NCI-H1436 (cell line): ENCODE results near the gene CABCOCO1.

Source experiments
- DNase-seq: peaks from one replicate; lab custom pipeline; 2025; lab: John Stamatoyannopoulos, UW

CABCOCO1 gene

GRCh38 chr10:61757525-61758397, 95.0 kb downstream of the CABCOCO1 start:
- no peak for DNase-seq

GRCh38 chr10:61758433-61758832, 95.7 kb downstream of the CABCOCO1 start:
- no peak for DNase-seq

DNA sequence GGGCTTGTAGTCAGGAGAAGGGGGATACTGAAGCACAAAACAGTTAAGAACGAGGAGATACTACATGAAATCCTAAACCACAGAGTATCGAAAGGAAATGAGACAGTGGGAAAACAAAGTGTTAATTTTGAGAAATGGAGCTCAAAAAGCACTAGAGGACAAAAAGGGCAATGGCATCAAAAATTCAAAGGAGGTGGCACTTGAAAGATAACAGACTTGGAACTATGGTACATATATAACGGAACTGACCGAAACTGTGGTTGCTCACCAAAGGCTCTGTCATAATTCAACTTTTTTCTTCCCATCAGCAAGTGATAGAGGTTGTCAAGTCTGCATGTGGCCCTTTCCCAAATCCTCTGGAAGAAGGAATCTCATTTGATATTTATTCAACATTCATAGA, 97.0 kb downstream of the CABCOCO1 start:
- DNase-seq: no peak

- no peak for DNase-seq
Observed at GRCh38 chr10:61760943-61761824, 98.5 kb downstream of the CABCOCO1 start.

DNA sequence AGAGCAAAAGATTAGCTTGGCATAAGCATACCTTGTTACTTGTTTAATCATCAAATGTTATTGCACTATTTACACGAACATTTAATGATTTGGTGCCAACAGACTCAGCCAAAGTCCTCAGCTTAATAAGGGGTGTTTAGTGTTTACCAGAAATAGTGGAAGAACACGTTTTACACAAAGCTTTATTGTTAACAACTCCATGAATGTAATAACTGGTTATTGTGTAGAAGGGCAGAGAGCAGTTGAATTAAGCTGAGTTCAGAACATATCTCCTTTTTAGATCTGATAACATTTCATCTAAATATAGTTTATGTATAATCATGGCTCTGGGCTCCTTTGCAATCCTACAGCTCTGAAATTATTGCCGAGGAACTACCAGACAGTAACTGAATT, 99.1 kb downstream of the CABCOCO1 start:
- no peak for DNase-seq

- DNase-seq: no peak
Observed at GRCh38 chr10:61763778-61764177, 101.0 kb downstream of the CABCOCO1 start.

- DNase-seq: no peak
Observed at GRCh38 chr10:61764486-61764885, 101.8 kb downstream of the CABCOCO1 start.

DNA sequence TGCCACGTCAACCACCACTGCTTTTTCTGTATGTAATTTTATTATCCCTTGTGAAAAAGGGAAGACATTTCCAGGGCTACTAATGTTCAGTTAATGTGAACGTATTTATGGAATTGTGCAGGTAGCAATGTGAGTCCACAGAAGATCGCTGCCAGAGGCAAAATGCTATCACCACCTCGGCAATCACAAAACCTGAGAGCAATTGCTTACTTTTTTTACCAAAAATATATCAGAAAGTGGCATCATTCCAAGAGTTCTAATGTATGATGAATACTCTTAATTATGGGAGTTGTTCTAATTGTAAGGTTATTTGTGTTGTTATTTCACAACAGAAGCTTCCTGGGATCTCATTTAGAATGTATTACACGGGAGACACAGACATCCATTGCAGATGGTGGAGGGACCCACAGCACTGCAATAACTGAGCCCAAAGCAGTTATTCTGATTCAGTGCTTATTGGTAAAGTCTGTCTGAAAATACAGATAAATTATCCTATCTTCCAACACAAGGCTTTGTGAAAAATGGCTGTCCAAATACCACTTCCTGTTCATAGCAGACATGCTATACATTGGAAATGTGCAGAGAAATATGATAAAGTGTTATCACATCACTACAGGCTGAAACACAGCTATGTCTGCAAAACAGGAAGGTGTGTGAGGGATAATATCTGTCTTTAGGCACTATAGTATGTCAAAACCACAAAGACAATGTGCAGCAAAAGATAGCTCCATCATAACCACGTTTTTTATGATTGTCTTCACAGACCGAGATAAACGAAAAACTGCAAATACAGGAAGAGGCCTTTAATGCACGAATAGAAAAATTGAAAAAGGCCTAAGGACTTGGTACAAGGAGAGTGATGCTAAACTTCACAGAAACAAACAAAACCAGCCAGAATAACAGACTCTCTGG, 102.7 kb downstream of the CABCOCO1 start:
- DNase-seq: no peak

GRCh38 chr10:61766927-61767326, 104.2 kb downstream of the CABCOCO1 start:
- DNase-seq: no peak

- DNase-seq: no peak
Observed at GRCh38 chr10:61774031-61774430, 111.3 kb downstream of the CABCOCO1 start.

DNA sequence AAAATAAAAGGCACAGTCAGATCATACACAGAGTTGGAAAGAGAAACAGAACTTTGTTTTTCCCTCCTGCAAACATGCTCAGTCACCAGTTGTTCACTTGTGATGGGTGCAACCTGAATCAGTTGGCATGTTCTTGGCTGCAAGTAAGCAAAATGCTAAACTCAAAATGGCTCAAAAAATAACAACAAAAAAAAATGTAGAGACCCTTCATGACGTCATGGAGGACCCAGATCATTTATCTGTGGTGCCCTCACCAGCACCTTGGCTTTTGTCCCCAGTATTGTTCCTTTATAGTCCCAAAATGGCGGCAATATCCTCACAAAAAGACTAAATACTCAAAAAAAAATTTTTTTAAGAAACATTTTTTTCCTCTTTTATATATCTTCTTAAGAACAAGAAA, 112.4 kb downstream of the CABCOCO1 start:
- no peak for DNase-seq

DNA sequence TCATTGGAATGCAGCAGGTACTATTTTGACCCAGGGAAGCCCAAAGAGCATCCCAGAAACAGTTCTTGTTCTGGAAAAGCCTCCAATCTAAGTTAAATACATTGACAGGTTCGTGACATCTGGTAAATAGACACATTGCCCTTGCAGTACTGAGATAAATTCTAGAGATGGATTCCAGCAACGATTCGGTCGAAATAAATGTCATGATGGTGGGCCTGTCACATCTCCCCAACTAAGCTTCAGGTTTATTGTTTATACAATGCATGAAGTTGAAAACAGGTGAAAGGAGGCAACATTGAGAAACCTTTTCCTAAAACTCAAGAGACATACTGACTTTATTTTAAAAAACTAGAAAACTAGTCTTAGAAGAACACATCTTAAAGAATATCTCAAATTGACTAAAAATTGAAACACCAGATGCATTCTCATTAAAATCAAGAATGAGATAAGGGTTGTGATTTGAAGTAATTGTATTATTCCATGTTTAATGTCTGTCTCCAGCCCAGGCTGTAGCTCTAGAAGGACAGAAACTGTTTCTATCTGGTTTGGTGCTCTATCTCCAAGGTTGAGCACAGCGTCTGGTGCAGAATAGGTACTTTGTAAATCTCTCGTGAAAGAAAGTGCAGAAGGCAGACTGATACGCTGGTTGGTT, 114.0 kb downstream of the CABCOCO1 start:
- no peak for DNase-seq

GRCh38 chr10:61778137-61778536, 115.4 kb downstream of the CABCOCO1 start:
- DNase-seq: no peak

GRCh38 chr10:61779276-61779675, 116.5 kb downstream of the CABCOCO1 start:
- DNase-seq: no peak

DNA sequence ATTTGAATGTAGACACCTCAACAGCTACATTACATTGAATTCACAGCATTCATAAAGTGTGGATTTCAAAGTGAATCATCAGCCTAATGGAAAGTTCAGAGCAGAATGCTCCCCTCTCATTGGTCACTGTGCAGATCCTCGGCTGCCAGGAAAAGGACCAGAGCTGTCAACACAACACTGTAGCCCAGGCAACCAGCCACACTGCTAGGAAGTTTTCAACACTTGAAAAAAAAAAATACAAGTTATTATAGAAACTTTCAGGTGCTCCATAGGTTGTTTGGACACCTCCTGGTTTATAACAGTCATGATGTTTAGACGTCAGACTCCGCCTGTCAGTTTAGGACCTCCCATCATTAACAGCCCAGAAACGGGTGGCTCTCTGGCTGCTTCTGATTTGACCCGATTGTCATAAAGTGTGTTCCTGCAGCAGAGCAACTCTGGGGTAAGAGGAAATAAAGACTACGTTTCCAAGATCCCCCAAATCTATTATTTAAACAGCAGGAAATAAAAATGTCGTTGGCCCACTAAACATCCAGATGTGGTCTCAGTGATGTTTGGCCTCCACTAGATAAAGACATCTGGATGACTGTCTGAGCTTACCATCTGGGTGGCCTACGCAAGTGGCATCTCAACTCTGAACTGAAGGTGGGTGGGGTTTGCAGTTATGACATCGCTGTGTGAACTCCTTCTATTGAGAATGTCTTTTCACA, 117.4 kb downstream of the CABCOCO1 start:
- DNase-seq: no peak

DNA sequence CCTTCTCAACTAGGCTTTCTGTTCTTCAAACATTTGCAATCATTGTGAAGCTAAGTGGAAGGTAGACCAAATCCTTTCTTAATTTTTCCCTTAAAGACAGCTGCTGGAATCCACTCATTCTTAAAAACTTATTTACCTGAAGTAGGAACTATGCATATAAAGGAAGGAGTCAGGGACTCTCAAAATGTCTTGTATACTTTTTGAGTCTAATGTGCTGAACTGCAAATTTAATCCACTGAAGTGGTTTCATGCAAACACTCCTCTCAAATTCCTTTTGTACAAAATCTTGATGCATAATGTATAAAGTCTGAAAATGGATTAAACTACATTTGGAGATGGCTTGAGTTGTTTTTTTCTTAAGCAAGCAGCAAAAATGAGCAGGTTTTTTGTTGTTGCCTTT, 118.0 kb downstream of the CABCOCO1 start:
- DNase-seq: no peak

DNA sequence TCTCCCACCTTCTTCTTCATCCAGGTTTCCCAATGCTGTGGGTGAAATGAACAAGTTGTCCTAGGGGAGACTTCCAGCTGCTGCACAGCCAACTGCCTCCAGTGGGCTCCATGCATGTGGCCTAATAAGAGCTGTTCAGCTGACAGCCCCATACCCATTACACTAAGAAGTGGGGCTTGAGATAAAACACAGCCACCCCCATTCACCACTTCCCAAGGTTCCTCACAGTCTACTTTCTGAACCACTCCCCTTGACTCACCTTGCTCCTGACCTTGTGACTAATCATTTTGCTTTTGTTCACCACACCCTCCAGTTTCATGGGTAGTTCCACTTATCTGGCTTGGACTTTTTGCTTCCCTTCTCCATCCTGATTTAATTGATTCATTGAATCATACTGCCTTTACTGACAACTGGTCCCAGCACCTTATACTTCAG, 119.3 kb downstream of the CABCOCO1 start:
- DNase-seq: no peak

- no peak for DNase-seq
Observed at GRCh38 chr10:61784354-61785133, 121.8 kb downstream of the CABCOCO1 start.

- no peak for DNase-seq
Observed at GRCh38 chr10:61785473-61786105, 122.9 kb downstream of the CABCOCO1 start.
